AG10803 (cell line): ENCODE measurements around the gene EEF1AKMT2.

Source experiments
- DNase-seq: peaks from one replicate; pipeline ENCODE4 v3.0.0; 2010; ENCODE audit warnings: low read depth
- H3K4me3 ChIP-seq: 2 replicates; pipeline ENCODE4 v1.5.1; 2011; ENCODE audit warnings: mild to moderate bottlenecking, low read length, control low read depth
- TF ChIP-seq, protein P1 (sequence below): conservative IDR thresholded peaks from 2 replicates; pipeline ENCODE4 v1.5.1; 2011; ENCODE audit warnings: mild to moderate bottlenecking, low read length, control low read depth, inconsistent platforms

The EEF1AKMT2 gene

DNA sequence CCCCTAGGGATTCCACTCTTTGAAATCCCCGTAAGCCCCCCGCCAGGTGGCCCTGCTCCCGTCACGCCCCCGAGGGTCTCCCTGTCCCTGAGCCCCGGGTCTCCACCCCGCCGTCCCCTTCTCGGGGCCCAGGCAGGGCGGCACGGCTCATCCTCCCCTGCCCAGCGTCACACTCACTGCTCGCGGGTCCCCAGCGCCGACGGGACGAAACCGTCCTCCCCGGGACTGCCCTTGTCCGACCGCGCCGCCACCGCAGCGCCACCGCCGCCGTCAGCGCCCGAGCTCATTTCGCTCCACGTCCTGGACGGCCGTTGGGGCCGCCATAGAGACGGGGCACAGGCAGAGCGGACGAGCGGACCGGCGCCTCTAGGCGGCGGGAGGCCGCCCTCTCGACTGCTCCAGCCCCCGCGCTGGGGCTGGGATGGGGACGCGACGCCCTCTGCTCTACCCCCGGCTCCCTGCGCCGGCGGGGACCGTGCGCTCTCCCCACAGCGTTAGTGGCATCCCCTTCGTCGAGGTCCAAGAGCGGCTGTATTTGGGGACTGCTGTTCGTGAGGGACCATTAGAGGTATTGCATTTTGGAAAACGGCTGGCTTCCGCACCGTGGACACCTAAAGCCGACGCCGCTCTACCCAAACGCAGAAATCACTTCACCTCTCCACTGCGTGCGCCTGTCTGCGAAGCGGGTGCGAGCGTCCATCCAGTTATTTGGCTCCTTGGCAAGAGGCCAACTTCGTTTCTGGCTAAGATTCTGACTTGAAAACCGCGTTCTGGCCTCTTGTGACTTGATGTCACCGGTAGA is at the start of gene EEF1AKMT2:
Gene EEF1AKMT2, minus strand, starts transcription at position 341 of the 802 bp plus-strand sequence. Its CDS starts 54 bp downstream, at position 287.
- H3K4me3 ChIP-seq, result peak within 1 kb of the TSS; percentile 86
- DNase-seq, result peak; percentile 83
- TF ChIP-seq, protein P1, sequence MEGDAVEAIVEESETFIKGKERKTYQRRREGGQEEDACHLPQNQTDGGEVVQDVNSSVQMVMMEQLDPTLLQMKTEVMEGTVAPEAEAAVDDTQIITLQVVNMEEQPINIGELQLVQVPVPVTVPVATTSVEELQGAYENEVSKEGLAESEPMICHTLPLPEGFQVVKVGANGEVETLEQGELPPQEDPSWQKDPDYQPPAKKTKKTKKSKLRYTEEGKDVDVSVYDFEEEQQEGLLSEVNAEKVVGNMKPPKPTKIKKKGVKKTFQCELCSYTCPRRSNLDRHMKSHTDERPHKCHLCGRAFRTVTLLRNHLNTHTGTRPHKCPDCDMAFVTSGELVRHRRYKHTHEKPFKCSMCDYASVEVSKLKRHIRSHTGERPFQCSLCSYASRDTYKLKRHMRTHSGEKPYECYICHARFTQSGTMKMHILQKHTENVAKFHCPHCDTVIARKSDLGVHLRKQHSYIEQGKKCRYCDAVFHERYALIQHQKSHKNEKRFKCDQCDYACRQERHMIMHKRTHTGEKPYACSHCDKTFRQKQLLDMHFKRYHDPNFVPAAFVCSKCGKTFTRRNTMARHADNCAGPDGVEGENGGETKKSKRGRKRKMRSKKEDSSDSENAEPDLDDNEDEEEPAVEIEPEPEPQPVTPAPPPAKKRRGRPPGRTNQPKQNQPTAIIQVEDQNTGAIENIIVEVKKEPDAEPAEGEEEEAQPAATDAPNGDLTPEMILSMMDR, result no peak

DNA sequence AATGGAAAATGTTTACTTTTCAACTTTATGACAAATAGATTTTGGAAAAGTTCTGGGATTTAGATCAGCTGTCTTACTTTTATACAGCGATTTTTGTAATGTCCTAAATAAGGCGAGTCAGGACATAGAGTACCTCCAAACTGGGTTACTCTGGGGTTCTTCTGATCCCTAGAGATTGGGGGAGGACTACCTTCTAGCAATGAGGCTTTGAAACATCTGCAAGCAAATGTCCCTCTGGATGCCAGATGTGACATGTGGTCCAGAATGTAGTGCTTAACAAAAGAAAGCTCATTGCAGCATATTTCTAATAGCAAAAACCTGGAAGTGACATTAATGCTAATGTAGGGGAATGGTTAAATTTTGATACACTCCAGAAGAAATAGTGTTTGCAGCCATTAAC is 46.0 kb upstream of the EEF1AKMT2 start:
- TF ChIP-seq, protein P1, result no peak
- DNase-seq, result peak; percentile 26
- H3K4me3 ChIP-seq, result no peak overlapping the region

DNA sequence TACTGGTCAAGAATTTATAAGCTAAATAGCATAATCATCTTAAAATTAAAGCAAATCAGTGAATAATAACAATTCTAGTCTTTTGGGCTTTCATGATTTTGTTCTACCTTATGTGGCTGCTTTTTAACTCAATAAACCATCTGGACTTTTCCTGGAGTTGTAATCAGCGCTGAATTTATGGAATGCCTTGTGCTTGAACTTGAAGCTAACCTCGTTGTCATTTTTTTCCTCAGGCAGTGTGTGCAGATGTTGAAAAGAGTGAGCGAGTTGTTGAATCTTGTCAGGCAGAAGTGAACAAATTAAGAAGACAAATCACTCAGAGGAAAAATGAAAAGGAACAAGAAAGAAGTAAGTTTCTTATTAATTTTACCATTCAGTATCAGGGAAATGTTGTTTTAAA is 39.4 kb upstream of the EEF1AKMT2 start:
- TF ChIP-seq, protein P1, result no peak
- no peak overlapping the region for H3K4me3 ChIP-seq

DNA sequence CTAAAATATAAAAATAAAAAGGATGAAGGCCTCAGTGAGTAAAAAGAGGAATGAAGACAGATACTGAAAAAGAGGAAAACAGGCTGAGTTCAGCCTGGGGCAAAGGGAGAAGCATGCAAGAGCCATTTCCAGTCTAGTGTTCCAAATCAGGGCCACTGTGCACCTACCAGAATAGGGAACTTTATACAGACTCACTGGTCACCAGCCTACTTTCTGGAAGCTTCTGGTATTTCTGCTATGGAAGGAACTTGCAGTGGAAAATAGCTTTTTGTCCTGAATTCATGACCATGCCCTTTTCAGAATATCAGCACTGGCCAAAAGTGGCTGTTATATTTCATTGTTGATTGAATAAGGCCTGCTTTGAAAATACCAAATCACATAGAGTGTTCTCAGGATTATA is 38.8 kb upstream of the EEF1AKMT2 start:
- no peak overlapping the region for H3K4me3 ChIP-seq
- DNase-seq, result no peak
- TF ChIP-seq, protein P1, result no peak

More for the DNA sequence above, 39.4 kb upstream of the EEF1AKMT2 start:
- no peak for DNase-seq

DNA sequence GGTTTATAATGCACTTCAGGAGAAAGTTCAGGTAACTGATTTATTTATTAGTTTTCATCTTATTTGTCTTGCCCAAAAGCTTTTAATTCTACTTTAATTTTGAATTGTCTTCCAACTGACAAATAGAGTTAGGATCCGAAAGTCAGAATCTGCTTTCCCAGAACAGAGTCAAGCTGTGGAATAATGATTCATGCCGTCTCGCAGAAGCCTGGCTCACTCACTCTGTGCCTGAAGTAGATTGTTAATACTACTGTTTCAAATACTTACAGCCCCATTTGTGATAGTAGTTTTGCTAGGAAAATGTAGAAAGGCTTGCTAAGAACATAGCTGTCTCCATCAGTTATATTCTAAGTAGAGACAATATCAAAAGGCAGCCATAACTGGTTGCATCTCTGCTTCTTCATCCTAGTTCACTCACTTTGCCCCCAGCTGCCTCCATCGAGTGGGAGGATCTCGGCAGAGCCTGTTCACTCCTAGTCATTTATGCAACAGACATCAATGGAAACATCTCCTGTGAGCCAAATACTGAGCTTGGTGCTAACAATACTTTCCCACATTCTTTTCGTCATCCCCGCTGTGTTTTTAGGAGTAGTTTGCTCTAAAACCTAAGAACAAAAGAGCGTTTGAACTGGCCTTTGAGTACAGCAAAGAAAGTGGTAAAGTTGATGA is 37.9 kb upstream of the EEF1AKMT2 start:
- no peak for DNase-seq
- no peak overlapping the region for H3K4me3 ChIP-seq
- TF ChIP-seq, protein P1, result no peak

DNA sequence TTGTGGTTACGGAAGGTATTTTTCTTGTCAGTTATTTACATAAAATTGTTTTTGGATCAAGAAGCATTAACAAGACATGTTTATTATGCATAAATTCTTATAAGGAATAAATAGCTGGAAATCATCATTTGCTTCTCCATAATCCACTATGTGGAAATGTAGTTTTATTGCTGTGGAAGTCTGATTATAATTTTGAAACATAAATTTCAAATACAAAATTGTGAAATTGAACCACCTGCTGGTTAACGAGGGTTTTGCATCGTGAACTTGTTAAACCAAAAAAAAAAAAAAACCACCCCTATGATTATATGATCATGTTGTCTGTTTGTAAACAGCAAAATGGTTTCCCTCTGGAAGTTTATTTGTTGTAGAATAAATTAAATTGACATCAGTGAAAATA is 35.8 kb upstream of the EEF1AKMT2 start:
- TF ChIP-seq, protein P1, result peak; percentile 62
- peak; percentile 24 for DNase-seq
- no peak overlapping the region for H3K4me3 ChIP-seq

DNA sequence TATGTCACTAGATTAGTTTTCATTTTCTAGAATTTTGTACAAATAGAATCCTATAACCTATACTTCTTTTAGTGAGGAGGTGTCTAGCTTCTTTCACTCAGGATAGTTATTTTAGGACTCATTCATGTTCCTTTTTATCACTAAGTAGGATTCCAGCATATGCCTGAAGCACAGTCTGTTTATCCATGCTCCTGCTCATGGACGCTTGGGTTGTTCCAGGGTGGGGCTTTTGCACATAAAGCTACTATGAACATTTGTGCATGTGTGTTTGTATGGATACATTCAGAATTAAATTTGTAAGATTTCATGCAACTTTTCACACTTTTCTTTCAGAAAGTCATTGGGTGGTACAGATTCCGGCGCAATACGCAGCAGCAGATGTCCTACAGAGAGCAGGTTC is 34.6 kb upstream of the EEF1AKMT2 start:
- DNase-seq, result no peak
- TF ChIP-seq, protein P1, result no peak
- no peak overlapping the region for H3K4me3 ChIP-seq
